Measurements from ENCODE around the gene B2M. TPM values are rescaled to one million over a fixed set of nuclear protein-coding genes. Genes with fewer than 3 reads are reported as not detected.

B2M gene
- total and polyA plus RNA-seq, 2 of the 13 experiments (the other 11 are each of a cell fraction or from before 2014, with no cell fraction given), result 784 to 857 TPM

DNA sequence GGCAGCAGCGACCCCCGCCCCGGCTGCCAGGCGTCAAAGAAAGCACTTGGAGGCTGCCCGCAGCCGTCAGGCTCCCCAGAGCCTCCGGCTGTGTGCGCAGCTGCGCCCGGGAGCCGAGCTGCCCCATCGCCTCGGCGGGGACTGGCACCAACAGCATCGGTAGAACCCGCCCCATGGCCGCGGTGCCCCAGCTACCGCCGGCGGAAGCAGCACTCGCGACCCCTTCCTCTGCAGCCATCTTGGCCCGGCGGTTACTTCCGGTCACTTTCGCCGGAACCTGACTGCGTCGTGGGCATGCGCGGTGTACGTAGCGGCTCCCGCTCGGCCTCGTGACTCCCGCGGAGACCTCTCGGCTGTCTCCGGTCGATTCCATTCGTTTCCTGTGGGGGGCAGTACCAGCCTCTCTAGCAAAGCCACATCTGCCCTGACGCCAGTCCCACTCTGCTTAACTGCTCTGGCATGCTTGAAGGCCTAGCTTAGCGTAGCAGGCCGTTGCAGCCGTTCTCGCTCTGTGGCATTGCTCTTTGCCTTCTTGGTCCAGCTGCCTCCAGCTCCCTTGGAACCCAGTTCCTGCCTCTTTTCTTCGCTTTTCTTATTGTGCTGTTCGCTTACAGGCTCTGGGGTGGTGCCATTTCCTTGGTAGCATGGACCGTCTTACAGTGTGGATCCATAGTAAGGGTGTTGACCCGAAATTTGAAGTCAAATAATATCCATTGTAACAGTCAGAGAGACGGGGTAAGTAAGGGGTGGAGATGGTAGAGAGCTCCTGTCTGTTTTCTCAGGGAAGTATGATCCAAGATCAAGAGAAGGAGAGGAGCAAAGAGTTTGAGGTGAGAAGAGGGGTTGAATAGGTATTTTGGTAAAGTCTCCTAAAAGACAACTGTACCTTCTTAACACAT lies 47.7 kb upstream of the B2M start, which contains the start of gene SPG11 (continued):
- TF ChIP-seq, protein P1, sequence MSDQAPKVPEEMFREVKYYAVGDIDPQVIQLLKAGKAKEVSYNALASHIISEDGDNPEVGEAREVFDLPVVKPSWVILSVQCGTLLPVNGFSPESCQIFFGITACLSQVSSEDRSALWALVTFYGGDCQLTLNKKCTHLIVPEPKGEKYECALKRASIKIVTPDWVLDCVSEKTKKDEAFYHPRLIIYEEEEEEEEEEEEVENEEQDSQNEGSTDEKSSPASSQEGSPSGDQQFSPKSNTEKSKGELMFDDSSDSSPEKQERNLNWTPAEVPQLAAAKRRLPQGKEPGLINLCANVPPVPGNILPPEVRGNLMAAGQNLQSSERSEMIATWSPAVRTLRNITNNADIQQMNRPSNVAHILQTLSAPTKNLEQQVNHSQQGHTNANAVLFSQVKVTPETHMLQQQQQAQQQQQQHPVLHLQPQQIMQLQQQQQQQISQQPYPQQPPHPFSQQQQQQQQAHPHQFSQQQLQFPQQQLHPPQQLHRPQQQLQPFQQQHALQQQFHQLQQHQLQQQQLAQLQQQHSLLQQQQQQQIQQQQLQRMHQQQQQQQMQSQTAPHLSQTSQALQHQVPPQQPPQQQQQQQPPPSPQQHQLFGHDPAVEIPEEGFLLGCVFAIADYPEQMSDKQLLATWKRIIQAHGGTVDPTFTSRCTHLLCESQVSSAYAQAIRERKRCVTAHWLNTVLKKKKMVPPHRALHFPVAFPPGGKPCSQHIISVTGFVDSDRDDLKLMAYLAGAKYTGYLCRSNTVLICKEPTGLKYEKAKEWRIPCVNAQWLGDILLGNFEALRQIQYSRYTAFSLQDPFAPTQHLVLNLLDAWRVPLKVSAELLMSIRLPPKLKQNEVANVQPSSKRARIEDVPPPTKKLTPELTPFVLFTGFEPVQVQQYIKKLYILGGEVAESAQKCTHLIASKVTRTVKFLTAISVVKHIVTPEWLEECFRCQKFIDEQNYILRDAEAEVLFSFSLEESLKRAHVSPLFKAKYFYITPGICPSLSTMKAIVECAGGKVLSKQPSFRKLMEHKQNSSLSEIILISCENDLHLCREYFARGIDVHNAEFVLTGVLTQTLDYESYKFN (CRISPR knock-in tag; conservative IDR thresholded peaks at IDR 0.05), result peak; percentile 59
- TF ChIP-seq, protein P2, sequence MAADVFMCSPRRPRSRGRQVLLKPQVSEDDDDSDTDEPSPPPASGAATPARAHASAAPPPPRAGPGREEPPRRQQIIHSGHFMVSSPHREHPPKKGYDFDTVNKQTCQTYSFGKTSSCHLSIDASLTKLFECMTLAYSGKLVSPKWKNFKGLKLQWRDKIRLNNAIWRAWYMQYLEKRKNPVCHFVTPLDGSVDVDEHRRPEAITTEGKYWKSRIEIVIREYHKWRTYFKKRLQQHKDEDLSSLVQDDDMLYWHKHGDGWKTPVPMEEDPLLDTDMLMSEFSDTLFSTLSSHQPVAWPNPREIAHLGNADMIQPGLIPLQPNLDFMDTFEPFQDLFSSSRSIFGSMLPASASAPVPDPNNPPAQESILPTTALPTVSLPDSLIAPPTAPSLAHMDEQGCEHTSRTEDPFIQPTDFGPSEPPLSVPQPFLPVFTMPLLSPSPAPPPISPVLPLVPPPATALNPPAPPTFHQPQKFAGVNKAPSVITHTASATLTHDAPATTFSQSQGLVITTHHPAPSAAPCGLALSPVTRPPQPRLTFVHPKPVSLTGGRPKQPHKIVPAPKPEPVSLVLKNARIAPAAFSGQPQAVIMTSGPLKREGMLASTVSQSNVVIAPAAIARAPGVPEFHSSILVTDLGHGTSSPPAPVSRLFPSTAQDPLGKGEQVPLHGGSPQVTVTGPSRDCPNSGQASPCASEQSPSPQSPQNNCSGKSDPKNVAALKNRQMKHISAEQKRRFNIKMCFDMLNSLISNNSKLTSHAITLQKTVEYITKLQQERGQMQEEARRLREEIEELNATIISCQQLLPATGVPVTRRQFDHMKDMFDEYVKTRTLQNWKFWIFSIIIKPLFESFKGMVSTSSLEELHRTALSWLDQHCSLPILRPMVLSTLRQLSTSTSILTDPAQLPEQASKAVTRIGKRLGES (CRISPR knock-in tag; IDR thresholded peaks at IDR 0.05; ENCODE audit: borderline replicate concordance), result no peak
- TF ChIP-seq, protein P3, sequence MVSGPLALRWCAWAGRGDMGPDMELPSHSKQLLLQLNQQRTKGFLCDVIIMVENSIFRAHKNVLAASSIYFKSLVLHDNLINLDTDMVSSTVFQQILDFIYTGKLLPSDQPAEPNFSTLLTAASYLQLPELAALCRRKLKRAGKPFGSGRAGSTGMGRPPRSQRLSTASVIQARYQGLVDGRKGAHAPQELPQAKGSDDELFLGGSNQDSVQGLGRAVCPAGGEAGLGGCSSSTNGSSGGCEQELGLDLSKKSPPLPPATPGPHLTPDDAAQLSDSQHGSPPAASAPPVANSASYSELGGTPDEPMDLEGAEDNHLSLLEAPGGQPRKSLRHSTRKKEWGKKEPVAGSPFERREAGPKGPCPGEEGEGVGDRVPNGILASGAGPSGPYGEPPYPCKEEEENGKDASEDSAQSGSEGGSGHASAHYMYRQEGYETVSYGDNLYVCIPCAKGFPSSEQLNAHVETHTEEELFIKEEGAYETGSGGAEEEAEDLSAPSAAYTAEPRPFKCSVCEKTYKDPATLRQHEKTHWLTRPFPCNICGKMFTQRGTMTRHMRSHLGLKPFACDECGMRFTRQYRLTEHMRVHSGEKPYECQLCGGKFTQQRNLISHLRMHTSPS (CRISPR knock-in tag; IDR thresholded peaks at IDR 0.05; ENCODE audit: low read depth), result 0 out of 2 replicates have a peak, but pooled peaks have one; percentile 22
- TF ChIP-seq ZBTB38 (CRISPR knock-in tag; IDR thresholded peaks at IDR 0.05), result peak; percentile 93
- TF ChIP-seq MEF2D (CRISPR knock-in tag; IDR thresholded peaks at IDR 0.05), result peak; percentile 66; the same call in 1 of the 2 replicates
- peak; percentile 70 for TF ChIP-seq TARDBP (CRISPR knock-in tag; IDR thresholded peaks at IDR 0.05)
- TF ChIP-seq, protein P4, sequence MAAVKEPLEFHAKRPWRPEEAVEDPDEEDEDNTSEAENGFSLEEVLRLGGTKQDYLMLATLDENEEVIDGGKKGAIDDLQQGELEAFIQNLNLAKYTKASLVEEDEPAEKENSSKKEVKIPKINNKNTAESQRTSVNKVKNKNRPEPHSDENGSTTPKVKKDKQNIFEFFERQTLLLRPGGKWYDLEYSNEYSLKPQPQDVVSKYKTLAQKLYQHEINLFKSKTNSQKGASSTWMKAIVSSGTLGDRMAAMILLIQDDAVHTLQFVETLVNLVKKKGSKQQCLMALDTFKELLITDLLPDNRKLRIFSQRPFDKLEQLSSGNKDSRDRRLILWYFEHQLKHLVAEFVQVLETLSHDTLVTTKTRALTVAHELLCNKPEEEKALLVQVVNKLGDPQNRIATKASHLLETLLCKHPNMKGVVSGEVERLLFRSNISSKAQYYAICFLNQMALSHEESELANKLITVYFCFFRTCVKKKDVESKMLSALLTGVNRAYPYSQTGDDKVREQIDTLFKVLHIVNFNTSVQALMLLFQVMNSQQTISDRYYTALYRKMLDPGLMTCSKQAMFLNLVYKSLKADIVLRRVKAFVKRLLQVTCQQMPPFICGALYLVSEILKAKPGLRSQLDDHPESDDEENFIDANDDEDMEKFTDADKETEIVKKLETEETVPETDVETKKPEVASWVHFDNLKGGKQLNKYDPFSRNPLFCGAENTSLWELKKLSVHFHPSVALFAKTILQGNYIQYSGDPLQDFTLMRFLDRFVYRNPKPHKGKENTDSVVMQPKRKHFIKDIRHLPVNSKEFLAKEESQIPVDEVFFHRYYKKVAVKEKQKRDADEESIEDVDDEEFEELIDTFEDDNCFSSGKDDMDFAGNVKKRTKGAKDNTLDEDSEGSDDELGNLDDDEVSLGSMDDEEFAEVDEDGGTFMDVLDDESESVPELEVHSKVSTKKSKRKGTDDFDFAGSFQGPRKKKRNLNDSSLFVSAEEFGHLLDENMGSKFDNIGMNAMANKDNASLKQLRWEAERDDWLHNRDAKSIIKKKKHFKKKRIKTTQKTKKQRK (IDR thresholded peaks at IDR 0.05; ENCODE audit: low read length), result no peak
- TF ChIP-seq, protein P5, sequence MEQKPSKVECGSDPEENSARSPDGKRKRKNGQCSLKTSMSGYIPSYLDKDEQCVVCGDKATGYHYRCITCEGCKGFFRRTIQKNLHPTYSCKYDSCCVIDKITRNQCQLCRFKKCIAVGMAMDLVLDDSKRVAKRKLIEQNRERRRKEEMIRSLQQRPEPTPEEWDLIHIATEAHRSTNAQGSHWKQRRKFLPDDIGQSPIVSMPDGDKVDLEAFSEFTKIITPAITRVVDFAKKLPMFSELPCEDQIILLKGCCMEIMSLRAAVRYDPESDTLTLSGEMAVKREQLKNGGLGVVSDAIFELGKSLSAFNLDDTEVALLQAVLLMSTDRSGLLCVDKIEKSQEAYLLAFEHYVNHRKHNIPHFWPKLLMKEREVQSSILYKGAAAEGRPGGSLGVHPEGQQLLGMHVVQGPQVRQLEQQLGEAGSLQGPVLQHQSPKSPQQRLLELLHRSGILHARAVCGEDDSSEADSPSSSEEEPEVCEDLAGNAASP (CRISPR knock-in tag; IDR thresholded peaks at IDR 0.05; ENCODE audit: borderline replicate concordance), result peak; percentile 65; the same call in 1 of the 2 replicates
- TF ChIP-seq NFKBIZ (CRISPR knock-in tag; IDR thresholded peaks at IDR 0.05), result no peak; the same call in 1 of the 2 replicates
- TF ChIP-seq ZNF274 (CRISPR knock-in tag; IDR thresholded peaks at IDR 0.05), result no peak; the same call in 1 of the 2 replicates
- TF ChIP-seq ZNF468 (CRISPR knock-in tag; IDR thresholded peaks at IDR 0.05), result no peak
- TF ChIP-seq, protein P6, sequence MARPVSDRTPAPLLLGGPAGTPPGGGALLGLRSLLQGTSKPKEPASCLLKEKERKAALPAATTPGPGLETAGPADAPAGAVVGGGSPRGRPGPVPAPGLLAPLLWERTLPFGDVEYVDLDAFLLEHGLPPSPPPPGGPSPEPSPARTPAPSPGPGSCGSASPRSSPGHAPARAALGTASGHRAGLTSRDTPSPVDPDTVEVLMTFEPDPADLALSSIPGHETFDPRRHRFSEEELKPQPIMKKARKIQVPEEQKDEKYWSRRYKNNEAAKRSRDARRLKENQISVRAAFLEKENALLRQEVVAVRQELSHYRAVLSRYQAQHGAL (CRISPR knock-in tag; IDR thresholded peaks at IDR 0.05; ENCODE audit: not compliant biosample characterization), result peak; percentile 96
